GM19043 (cell line): Measurements from ENCODE around the gene PTGER3.

ENCODE experiments used
- ATAC-seq: cut with Tn5 transposase; IDR thresholded peaks from one replicate; pipeline ENCODE4 v1.9.1; 2021; ENCODE audit warnings: low read depth; ENCODE audit not compliant: unreplicated experiment

The PTGER3 gene

DNA sequence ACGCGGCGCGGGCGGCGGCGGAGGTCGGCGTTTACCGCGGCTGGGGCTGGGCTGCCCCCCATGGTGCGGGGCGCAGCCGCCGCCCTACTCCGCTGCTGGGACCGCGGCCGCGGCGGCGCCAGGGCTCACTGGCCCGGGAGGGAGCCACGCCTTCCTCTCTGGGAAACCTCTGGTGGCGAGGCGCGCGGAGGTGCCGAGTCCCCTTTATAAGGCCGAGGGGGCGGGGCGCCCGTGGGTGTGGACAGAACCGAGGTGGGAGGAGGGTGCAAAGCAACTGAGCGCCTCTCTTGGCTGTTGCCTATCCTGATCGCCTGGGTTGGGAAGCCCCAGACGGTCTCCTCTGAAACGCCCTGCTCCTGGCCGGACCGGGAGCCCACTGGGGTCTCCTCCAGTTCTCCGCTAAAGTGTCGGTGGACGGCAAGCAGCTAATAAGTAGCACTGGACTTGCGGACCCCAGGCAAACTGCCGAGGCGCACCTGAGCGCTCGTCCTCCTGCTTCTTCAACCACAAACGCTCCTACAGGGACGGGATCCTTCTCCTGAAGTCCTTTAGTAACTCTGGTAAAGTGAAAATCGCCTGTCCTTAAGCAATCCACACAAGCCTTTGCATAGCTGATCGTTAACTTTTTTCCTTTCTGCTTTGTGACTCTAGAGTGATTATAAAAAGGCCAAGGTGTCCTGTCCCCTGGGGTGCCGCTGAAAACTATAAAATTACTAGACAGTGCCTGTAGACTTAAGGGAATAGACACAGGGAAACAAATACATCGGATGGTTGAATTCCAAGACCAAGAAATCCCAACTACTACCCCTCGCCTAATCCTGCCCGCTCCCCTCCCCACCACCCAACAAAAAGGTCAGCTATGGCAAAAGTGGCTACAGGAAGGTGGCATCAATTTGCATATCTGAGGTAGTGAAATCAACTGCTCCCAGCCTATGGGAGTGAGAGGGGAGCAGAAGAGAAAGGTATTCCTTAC, at the start of gene PTGER3:
PTGER3 (minus strand) TSS at position 182 of the 973 bp plus-strand sequence. CDS start 239 bp downstream, outside the sequence.
- no peak for ATAC-seq

DNA sequence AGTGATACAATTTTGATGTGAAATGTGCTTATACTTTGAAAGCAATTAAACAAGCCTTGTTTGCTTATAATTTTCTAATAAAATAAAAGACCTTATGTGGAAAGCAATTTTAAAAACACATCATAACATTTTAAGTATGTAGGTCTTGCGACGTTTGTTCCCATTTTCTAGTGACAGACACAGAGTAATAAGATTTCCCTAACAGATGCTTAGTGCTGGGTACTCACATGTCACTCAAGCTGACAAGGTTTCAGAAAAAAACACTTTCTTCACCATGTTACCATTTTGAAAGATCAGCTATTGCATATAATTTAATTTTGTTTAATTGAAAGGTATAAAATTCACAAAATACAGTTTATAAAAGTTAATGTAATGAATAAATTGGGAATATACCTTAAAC, 47.3 kb upstream of the PTGER3 start:
- no peak for ATAC-seq

DNA sequence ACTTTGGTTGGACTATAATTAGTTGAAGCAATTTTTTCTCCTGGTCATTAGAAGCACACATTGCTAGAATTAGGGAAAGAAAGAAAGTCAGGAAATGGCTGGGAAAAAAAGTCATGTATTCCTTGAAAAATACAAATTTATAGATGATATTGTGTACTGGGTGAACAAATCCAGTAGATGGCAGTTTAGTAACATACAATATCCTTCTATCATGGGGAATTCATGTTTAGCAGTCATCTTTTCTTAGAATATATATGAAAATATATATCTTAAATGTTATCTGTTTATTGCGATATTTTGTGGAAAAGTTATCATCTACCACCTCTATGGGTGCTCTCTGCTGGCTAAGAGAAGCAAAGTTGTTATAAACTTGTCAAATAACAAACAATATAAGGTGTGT, 46.3 kb upstream of the PTGER3 start:
- ATAC-seq = no peak

DNA sequence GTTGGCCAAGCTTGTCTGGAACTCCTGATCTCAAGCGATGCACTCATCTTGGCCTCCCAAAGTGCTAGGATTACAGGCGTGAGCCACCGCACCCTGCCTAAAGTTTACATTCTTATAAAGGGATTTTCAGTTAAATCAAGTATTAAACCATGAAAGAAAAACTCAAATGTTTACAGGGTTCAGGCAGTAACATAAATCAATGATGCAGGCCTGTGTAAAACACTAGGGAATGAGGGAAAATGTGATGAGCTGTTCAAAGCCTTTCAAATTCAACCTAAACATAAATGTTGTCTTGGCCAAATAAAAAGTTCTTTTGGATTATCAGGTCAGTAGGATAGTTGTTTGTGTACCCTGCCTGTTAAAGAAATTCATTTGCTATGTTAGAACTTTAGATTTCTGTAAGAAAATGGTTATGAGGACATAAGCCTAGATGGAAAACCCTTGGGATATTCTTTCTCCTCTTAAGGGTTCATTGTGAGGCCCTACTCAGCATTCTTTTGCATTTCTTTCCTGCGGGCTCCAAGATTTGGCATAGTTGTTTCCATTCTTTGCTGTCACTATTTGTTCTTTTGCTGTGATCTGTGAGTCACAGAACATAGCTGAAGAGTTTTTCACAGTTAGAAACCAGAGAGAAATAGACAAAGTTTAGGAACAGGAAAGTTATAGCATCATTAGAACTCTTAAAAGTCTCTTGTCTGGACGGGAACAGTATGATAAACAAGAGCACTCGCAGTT, 42.1 kb upstream of the PTGER3 start:
- ATAC-seq = no peak

DNA sequence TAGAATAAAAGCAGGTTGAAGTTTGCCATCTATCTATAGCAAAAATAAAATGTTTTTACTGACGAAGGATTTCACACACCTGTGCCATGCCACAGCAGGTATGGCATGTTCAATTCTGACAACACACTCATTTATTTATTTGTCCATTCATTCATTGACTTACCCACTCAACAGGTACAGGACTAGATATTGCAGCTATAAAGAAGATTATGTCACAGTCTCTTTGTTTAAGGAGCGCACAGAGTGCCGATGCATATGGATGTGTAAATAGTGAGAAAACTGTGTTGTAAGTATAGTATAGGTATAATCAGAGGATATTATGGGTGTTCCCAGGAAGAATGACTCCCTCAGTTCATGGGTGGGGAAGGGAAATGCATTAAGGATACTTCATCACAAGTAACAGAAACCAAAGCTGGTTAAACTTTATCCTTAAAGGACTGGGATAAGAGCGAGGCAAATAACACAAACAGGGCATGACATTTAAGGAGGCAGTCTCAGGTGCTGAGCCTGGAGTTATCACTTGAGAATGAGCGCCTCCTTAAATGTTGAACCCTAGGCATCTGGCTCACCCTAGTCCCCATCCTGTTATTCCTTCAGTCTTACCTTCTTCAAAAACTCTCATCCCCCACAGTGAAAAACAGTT, 41.1 kb upstream of the PTGER3 start:
- ATAC-seq = no peak

DNA sequence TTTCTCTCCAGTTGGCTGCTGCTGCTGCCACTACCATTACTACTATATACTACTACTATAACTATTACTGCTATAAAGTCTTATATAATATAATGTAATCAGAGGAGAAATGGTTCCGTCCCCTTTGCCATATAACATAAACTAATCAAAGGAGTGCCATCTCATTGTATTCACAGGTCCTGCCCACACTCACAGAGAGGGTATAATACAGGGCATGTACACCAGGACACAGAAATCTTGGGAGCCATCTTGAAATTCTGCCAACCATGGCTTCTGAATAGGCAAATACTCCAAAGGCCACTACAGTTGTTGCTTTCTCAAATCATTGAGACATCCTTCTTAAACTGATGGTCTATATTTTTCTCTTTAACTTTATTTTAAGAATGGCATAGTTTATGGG, 40.1 kb upstream of the PTGER3 start:
- no peak for ATAC-seq

DNA sequence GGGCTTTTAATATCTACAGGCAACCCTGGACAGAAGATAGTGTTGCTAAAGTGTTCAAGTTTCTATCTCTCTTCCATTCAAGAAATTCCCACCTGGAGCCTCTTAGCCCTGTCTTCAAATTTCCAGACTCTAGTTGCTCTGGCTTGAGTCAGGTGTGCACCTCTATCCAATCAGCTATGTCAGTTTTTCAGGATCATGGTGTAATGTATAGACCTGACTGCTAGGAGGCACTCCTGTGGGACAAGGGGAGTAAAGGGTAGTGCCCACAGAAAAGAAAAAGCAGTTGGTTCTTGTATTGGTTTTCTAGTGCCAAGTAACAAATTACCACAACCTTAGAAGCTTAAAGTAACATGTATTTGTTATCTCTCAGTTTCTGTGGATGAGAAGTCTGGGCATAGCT, 39.4 kb upstream of the PTGER3 start:
- no peak for ATAC-seq

DNA sequence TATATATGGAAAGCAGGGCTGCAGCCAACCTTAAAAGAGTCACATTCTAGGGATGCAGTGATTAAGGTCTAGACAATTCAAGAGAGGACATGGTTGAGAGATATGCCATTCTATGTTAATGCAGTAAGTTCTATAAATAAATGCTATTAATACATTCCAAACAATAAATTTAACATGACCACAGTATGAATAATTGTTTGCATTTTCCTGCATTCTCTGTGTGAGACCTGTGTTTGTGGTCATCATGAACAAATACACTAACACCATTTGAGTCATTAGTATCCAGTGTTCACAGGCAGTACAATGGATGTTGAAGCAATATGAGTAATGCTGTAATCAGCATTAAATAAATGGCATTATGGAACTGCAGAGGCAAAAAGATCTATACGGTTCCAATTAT, 38.7 kb upstream of the PTGER3 start:
- ATAC-seq = no peak

DNA sequence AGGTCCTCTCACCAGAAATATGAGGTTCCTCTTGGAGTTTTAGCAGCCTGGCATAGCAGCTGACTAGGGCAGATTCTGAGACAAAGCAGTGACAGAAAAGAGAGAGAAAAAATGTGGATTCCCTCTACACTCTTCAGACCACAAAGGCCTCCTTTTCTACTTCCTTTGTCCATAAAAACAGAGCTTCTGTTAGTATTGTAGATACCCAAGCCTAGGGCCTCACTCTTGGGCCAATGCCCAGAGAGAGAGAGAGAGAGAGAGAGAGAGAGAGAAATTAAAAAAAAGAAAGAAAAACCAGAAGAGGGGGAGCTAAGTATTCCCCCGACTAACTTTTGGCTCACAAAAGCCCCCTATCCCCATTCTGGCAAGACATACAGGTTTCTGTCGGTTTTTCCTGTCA, 35.7 kb upstream of the PTGER3 start:
- ATAC-seq = no peak

DNA sequence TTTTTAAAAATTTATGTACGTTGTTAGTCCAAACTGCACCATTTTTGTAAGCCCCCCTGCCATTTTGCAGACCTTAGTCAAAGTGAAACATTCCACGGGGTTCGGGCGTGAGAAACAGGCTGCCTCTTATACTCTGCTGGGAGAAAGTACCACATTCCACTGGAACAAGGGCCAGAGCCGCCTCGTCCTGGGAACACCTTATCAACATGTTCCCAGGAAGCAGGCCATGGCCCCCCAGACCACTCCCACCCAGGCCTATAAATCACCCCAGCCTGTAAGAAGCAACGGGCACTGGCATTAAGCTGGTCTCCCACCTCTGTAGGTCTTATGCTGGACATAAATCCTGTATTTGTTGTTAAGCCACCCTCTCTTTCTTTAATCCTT, 34.1 kb upstream of the PTGER3 start:
- no peak for ATAC-seq

DNA sequence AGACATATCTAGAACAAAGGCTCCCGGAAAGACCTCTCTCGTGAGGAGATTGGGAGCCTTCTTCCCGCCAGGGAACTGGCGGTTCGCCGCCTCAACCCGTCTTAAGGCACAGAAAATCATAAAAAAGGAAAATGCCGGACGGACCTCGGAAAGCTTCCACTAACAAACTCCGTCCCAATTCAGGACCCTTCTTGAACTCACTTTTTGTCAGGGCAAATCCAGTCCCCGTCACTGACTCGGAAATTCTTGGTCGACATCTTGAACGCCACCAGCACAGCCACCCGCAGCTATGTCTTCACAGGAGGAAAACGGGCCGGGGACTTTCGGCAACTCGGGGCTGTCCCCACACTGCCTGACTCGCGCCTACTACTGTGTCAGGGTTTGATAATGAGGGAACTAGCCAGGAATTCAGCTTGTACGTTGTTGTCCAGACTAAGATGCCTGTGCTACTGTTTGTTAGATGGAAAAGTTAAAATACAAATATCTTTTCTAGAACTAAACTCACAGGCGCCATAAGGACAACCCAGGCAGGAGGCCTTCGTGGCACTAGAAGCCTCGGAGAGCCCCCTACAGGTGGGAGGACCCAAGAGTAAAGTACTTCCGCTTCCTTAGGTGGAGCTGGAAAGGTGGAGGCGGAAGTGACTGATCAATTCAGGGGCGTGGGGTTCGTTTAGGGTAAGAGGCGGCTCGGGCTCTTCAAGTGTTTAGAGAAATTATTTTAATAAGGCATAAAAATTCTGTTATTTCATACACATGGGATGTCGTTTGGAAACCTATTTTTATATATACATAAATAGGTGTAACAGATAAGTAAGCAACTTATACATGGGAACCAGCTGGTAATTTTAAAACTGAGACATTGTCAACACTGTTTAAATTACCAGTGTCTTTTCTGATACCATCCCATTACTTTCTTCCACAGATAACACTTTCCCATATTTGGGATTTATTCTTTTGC, 33.4 kb upstream of the PTGER3 start, which contains the start of gene ZRANB2:
ZRANB2 (minus strand) TSS at position 297 of the 958 bp plus-strand sequence; CDS start at position 257, 40 bp downstream.
- peak; percentile 99 for ATAC-seq

DNA sequence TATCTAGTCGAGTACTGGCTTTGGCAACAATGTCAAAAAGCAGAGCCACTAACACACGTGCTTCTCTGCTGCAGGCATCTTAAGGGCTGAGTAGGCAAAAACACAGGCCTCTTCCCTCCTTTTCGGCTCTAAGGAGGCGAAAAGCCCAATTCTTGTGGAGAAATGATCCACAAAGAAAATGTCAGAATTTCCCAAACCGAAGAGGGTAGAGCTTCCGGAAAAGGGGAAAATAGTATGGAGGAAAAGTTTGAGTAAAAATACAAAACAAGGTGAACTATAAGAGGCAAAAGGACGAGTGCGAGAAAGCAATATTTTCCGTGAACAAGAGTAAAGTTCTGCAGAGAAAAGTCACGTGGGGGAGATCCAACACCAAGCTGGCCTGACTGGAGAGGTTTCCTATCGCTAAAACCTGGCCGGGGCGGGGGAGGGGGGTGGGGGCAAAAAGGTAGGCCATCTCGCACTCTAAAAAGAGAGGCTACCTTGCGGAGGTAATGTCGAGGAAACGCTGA, 32.7 kb upstream of the PTGER3 start:
- ATAC-seq = peak; percentile 14

DNA sequence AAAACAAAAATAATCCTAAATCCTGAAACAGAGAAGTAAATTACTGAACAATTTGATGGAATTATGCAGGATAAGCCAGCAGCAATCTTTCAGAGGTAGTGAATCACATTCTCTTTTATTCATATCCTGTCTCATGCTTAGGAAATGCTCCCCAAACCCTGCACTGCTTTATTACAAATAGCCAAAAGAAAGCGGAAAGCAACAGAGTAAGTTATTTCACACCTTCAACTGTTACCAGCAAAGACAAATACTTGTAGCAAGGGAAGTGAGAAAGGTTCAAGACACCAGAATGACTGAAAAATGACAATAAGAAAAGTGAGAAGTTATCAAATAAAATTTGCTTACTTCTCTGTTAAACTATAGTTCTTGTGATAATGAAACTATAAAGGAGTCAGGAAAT, 27.1 kb upstream of the PTGER3 start:
- no peak for ATAC-seq

DNA sequence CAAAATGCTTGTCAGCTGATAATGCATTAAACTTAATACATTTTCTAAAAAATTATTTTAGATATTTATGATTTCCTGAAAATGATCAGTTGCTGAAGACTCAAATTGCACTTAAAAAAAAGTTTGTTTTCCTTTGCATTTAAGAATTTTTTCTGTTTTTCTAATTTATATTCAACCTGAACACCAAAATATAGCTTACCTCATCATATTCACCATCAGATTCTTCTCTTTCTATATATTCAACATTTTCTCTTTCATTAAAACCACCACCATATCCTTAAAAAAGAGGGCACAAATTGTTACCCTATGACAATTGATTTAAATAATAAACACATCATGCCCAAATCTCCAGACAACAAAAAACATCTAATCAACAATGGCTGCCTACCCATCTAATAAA, 24.7 kb upstream of the PTGER3 start:
- ATAC-seq = no peak

DNA sequence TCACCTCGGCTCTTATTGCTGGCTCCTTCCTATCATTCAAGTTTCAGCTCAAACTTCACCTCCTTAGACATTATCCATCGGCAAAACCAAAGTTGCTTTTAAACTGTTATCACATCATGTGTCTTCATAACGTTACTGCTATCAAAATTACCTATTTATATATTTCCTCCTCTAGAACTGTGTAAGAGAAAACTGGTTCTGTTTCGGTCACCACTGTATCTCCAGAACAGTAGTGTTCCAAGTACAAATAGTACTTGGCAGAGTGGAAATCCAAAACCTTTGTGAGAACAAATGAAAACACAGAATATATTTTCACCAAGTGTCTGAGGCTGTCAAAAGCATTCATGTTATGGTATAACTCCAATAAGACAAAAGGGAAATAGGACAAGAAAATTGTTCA, 24.1 kb upstream of the PTGER3 start:
- no peak for ATAC-seq

DNA sequence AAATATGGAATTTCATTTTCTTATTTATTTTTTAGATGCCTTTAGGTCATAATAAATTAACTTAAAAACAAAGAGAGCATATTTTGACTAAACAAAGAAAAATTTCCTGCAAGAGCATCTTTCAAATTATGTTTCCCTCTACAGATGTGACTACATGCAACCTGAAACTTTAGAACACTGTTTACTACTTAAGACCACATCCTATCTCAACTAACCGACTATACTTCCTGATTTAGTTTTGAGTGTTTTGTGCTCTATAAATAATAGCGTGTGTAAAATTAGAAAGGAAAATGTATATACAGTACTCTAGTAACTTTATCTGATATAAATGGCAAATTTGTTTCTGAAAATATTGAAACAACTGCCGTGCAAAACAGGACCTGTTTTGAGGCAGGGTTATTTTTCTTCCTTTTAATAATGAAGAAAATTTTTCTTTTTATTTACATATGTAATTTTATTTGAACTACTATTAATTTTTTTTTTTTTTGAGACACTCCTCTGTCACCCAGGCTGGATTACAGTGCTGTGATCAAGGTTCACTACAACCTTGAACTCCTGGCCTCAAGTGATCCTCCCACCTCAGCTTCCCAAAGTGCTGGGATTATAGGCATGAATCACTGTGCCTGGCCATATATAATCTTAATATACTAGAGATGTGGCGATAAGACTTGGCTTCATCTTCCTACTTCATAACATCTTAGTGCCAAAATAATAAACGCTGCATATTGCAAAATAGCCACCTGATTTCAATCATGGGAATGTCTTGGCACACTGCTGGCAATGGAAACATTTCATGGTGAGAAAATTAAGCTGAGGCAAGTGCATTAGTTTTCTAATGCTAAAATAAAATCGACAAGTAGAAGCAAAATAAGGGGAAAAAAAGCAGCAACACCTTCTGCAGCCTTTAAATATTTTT, 21.0 kb upstream of the PTGER3 start:
- ATAC-seq = peak; percentile 93

DNA sequence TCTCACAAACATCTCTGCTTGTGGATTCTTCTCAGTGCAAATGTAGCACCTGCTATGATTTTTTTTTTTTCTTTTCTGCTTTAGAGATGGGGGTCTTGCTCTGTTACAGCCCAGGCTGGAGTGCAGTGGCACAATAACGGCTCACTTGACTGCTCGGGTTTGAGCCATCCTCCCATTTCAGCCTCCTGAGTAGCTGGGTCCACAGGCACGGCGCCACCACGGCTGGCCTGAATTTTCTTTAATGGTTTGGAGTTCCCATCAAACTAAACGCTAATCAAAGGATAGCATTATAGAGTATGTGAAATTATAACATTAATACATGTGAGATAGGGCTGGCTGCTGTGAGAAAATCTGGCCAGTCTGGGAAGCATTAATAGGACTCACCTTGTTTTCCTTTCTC, 7.2 kb upstream of the PTGER3 start:
- no peak for ATAC-seq

DNA sequence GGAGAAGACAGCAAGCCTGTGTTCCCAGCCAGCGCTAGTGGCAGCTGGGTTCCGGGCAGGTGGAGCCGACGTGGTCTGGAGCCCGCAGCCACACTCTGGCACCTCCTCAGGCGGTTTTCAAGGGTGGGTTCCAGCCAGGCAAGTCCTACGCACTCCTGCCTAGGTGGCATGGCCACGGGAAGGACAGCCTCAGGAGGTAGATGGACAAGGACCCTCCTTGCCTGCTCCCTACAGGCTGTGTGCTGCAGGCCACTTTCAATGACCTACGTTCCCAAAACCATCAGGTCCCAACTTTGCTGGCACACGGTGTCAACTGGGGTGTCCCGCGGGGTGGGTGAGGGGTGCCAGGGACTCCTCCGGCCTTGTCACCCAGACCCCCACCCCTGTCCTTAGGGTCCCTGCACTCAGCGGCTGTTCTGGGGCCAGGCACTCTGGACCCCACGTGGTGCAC, 6.7 kb upstream of the PTGER3 start:
- no peak for ATAC-seq

DNA sequence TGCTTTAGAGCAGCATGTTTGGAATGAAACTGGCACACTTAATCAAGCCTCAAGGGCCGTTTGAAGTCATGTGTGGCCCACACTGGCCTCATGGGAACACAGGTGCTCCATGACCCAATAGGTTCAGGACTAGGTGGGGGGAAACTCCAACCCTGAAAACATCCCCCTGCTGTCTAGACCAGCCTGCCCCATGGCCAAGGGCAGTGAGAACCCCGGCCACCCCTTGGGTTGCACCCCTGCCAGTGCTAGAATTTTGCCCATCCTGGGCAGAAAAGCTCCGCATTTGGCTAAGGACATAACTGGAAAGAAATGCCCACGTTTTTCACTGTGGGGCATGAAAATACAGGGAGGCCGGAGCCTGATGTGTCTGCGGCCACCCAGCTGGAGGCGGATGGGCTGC, 6.1 kb upstream of the PTGER3 start:
- no peak for ATAC-seq
